Uterus (tissue), 4 donors: ENCODE measurements around the gene TRMT44. TPM values are rescaled to one million over a fixed set of nuclear protein-coding genes. Genes with fewer than 3 reads are reported as not detected.

Experiments
- DNase-seq, 2 donors: peaks; one replicate each; pipeline ENCODE4 v3.0.0-alpha.2; 2019 to 2020
- H3K27ac ChIP-seq, 2 donors: fragments of 200-600 bp; sonication (generic); 1 replicate in 1 of 2; 2 replicates in 1 of 2; pipeline ENCODE4 v1.5.1; 2016 to 2018
- H3K27me3 ChIP-seq, 2 donors: fragments of 200-600 bp; sonication (generic); one replicate each; pipeline ENCODE4 v1.5.1; 2018 to 2019; ENCODE audit warnings: control low read depth in 1 of 2
- H3K36me3 ChIP-seq, 2 donors: fragments of 200-600 bp; sonication (generic); one replicate each; pipeline ENCODE4 v1.5.1; 2019; ENCODE audit warnings: control low read depth in 1 of 2
- H3K4me1 ChIP-seq, 2 donors: fragments of 200-600 bp; sonication (generic); one replicate each; pipeline ENCODE4 v1.5.1; 2018 to 2019; ENCODE audit warnings: control low read depth in 1 of 2
- H3K4me3 ChIP-seq, 2 donors: fragments of 200-600 bp; sonication (generic); 1 replicate in 1 of 2; 2 replicates in 1 of 2; pipeline ENCODE4 v1.5.1; 2018 to 2019; ENCODE audit warnings: mild to moderate bottlenecking in 1 of 2
- H3K9me3 ChIP-seq, 2 donors: fragments of 200-600 bp; sonication (generic); one replicate each; pipeline ENCODE4 v1.5.1; 2019; ENCODE audit warnings: control low read depth in 1 of 2
- CTCF ChIP-seq, 4 experiments: fragments of 200-600 bp in 2 of 4; fragments of 450-650 bp in 2 of 4; sonication (generic) in 2 of 4; IDR thresholded peaks; one replicate each; pipeline ENCODE4 v1.5.1; 2016 to 2019; ENCODE audit warnings: antibody characterized with exemption in 4 of 4, mild to moderate bottlenecking in 2 of 4, moderate library complexity in 1 of 4
- POLR2A ChIP-seq, 2 donors: fragments of 450-650 bp; IDR thresholded peaks; one replicate each; pipeline ENCODE4 v1.6.1; 2016; ENCODE audit warnings: antibody characterized with exemption in 2 of 2, mild to moderate bottlenecking in 1 of 2, moderate library complexity in 1 of 2
- intact Hi-C: fragments of 100-400 bp; cut with DNase I; formaldehyde crosslinking; loops from one replicate; pipeline ENCODE4 v1.15.1; 2023; ENCODE audit warnings: low total_unique reads
- total RNA-seq, 4 donors: library from RNA; depleted of rRNA in 3 of 4; stranded (reverse); fragments of >200 nt in 3 of 4; gene quantifications; one replicate each; pipeline versions ENCODE4 v1.1.0 to v1.2.4, GENCODE V29; 2014 to 2023
- donor health status: DM: yes; HTN: yes; CAD: no.

TRMT44 gene
- total RNA-seq, 4 donors from 2014 or later: 3.3 to 38.8 (median 32.3) TPM

DNA sequence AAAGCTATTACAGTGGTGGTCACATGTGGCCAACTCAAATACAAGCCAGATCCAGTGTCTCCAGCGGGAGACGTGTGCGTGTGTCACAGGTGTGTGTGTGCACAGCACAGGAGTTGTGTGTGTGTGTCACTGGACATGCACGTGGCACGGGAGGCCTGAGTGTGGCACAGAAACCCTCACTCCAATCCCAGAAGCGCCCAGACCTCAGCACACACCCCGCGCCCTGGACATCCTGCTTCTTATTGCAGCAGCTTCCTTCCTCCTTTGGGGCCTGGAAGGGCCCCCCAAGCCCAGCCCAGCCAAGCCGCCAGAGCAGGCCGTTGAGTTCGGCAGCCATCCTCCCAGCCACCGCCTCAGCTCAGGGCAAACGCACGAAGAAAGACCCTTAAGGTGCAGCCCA is 37.9 kb upstream of the TRMT44 start:
- DNase-seq: peak in 1 of 2 donors; percentile 41
- no peak overlapping the region for H3K4me3 ChIP-seq
- H3K27ac ChIP-seq: peak overlapping the region; percentile 35 to 56
- no peaks in the 10 kb centered on the region for H3K9me3 ChIP-seq
- H3K27me3 ChIP-seq: no peaks in the 10 kb centered on the region
- H3K4me1 ChIP-seq: peaks cover 0 to 12% of the 10 kb centered on the region in 2 donors
- TF ChIP-seq POLR2A (IDR thresholded peaks at IDR 0.05) (no peak), CTCF (IDR thresholded peaks at IDR 0.05) (no peak)
- intact Hi-C loops: loop anchor here (2.0 to 10.0 kb wide), 2 partner anchors 128 to 160 kb away; no protein-coding TSS in a partner anchor
- no peaks in the 10 kb centered on the region for H3K36me3 ChIP-seq

GRCh38 chr4:8403173-8403753 is 37.3 kb upstream of the TRMT44 start:
- Histone ChIP-seq H3K27me3 (no peaks in the 10 kb centered on the region), H3K36me3 (no peaks in the 10 kb centered on the region), H3K9me3 (no peaks in the 10 kb centered on the region), H3K27ac (peak overlapping the region; percentile 35 to 56), H3K4me3 (no peak overlapping the region), H3K4me1 (peaks cover 0 to 12% of the 10 kb centered on the region in 2 donors)
- DNase-seq: peak; percentile 85 to 88
- TF ChIP-seq POLR2A (IDR thresholded peaks at IDR 0.05) (no peak), CTCF (IDR thresholded peaks at IDR 0.05) (peak; percentile 88 to 97 (median 92))
- intact Hi-C loops: loop anchor here (2.0 to 10.0 kb wide), 2 partner anchors 128 to 160 kb away; no protein-coding TSS in a partner anchor

- H3K27me3 ChIP-seq: no peaks in the 10 kb centered on the region
- peaks cover 0 to 12% of the 10 kb centered on the region in 2 donors for H3K4me1 ChIP-seq
- H3K9me3 ChIP-seq: no peaks in the 10 kb centered on the region
- no peaks in the 10 kb centered on the region for H3K36me3 ChIP-seq
- intact Hi-C loops: loop anchor here (2.0 to 10.0 kb wide), 2 partner anchors 129 to 161 kb away; no protein-coding TSS in a partner anchor
- no peak overlapping the region for H3K4me3 ChIP-seq
- no peak overlapping the region for H3K27ac ChIP-seq
- TF ChIP-seq CTCF (IDR thresholded peaks at IDR 0.05) (no peak), POLR2A (IDR thresholded peaks at IDR 0.05) (no peak)
- DNase-seq: no peak
Observed at GRCh38 chr4:8403976-8404375, 36.6 kb upstream of the TRMT44 start.

DNA sequence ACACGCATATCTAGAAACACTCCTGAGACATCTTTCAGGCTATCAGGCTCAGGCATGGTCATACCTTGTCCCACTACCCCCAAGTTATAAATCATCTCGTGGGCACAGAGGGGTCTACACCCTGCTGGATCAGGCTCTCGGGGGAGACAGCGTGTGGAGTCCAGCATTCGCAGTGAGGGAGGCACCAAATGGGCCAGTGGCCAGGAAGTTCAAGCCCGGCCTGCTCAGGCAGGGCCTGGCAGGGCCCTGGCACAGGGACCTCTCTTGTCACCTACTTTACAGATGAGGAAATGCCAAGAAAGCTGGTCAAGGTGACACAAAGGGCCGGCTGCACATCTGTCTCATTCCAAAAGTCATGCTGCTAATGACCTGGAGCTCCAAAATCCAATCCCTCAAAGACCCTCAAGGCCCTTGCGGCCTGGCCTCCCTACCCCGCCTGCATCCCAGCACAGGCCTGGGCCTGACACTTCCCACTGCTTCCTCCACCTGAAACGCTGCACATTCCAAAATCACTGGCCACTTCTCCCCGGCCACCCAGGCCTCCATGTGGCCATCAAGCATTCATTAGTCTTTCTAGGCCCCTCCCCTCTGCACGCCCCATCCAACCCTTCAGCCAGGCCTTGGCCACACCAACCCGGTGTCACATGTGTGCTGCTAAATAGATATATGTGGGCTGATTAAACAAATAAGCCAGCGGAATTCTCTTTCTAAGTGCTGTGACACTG is 35.6 kb upstream of the TRMT44 start:
- H3K9me3 ChIP-seq: no peaks in the 10 kb centered on the region
- TF ChIP-seq POLR2A (IDR thresholded peaks at IDR 0.05): no peak
- TF ChIP-seq CTCF (IDR thresholded peaks at IDR 0.05): no peak
- no peaks in the 10 kb centered on the region for H3K36me3 ChIP-seq
- H3K27ac ChIP-seq: no peak overlapping the region
- H3K4me3 ChIP-seq: no peak overlapping the region
- no peaks in the 10 kb centered on the region for H3K27me3 ChIP-seq
- intact Hi-C loops: loop anchor here (10.0 kb wide), 1 partner anchor 130 kb away; no protein-coding TSS in a partner anchor
- no peak for DNase-seq
- H3K4me1 ChIP-seq: peaks cover 0 to 12% of the 10 kb centered on the region in 2 donors

- H3K4me3 ChIP-seq: no peak overlapping the region
- no peaks in the 10 kb centered on the region for H3K36me3 ChIP-seq
- no peaks in the 10 kb centered on the region for H3K27me3 ChIP-seq
- TF ChIP-seq CTCF (IDR thresholded peaks at IDR 0.05) (no peak), POLR2A (IDR thresholded peaks at IDR 0.05) (no peak)
- H3K27ac ChIP-seq: no peak overlapping the region
- H3K4me1 ChIP-seq: peaks cover 0 to 12% of the 10 kb centered on the region in 2 donors
- H3K9me3 ChIP-seq: no peaks in the 10 kb centered on the region
- no peak for DNase-seq
- intact Hi-C loops: loop anchor here (10.0 kb wide), 1 partner anchor 131 kb away; no protein-coding TSS in a partner anchor
Observed at GRCh38 chr4:8405516-8405875, 35.1 kb upstream of the TRMT44 start.
